HCT116 (cell line): ENCODE results near the gene BRDT. TPM values are rescaled to one million over a fixed set of nuclear protein-coding genes. Genes with fewer than 3 reads are reported as not detected.

Source experiments
- ATAC-seq: fragments of 200-7000 bp; cut with Tn5 transposase; 2 replicates; pipeline ENCODE4 v1.9.1; 2020; ENCODE audit warnings: mild to moderate bottlenecking, moderate library complexity
- BruUV-seq: library from RNA; stranded (reverse); fragments of 400-500 nt; replicated peaks from 2 replicates; lab custom pipeline; 2021; lab: Mats Ljungman, UMichigan
- CTCF ChIA-PET: fragments of 300-600 bp; sonication (Branson Sonifier 250); formaldehyde crosslinking; loops from one replicate; lab custom pipeline; 2021; ENCODE audit warnings: antibody characterized with exemption; lab: Charles Lee
- POLR2A ChIA-PET: fragments of 300-600, 350-600 bp; sonication (Branson Sonifier 250); formaldehyde crosslinking; loops from one replicate; lab custom pipeline; 2021; ENCODE audit warnings: antibody characterized with exemption; lab: Charles Lee
- RAD21 ChIA-PET, 2 experiments: fragments of 300-600 bp; sonication (Branson Sonifier 250); formaldehyde crosslinking; loops; one replicate each; lab custom pipeline; 2023; ENCODE audit warnings: low total read pairs in 2 of 2; ENCODE audit not compliant: uncharacterized antibody in 2 of 2, unreplicated experiment in 2 of 2, low non-redundant PET in 1 of 2; lab: Charles Lee
- DNase-seq: peaks from one replicate; pipeline ENCODE4 v3.0.0-alpha.2; 2010; ENCODE audit warnings: low read depth, low spot score
- H2AFZ ChIP-seq: fragments of 200-600 bp; shearing (Covaris generic), sonication (generic); 2 replicates; pipeline ENCODE4 v1.6.1; 2017; ENCODE audit warnings: low read depth, mixed run types, mixed read lengths, antibody characterized with exemption, low read length; ENCODE audit not compliant: poor library complexity, severe bottlenecking
- H3K27ac ChIP-seq: 2 replicates; pipeline ENCODE4 v1.5.1; 2012; ENCODE audit warnings: low read depth, low read length
- H3K27me3 ChIP-seq: fragments of 200-600 bp; sonication (generic); 2 replicates; pipeline ENCODE4 v1.6.1; 2016; ENCODE audit warnings: mixed run types, low read length, mixed read lengths; ENCODE audit not compliant: insufficient read depth
- H3K36me3 ChIP-seq, 2 experiments: fragments of 200-500 bp in 1 of 2; fragments of 200-600 bp in 1 of 2; sonication (Bioruptor generic) in 1 of 2; sonication (generic) in 1 of 2; 2 replicates each; pipeline versions ENCODE4 v1.5.1 to v1.6.1; 2014 to 2016; ENCODE audit warnings: low read length in 2 of 2, inconsistent platforms in 1 of 2, mixed read lengths in 1 of 2, mixed run types in 1 of 2; ENCODE audit not compliant: insufficient read depth in 2 of 2, control insufficient read depth in 1 of 2
- H3K4me1 ChIP-seq, 2 experiments: fragments of 200-600 bp in 1 of 2; sonication (generic) in 1 of 2; 2 replicates each; pipeline versions ENCODE4 v1.5.1 to v1.6.1; 2012 to 2017; ENCODE audit warnings: low read length in 2 of 2, inconsistent platforms in 1 of 2, mild to moderate bottlenecking in 1 of 2, mixed read lengths in 1 of 2, mixed run types in 1 of 2, moderate library complexity in 1 of 2; ENCODE audit not compliant: insufficient read depth in 2 of 2, control insufficient read depth in 1 of 2
- H3K4me2 ChIP-seq: fragments of 200-600 bp; sonication (generic); 2 replicates; pipeline ENCODE4 v1.6.1; 2017; ENCODE audit warnings: mixed run types, low read length, mixed read lengths
- H3K4me3 ChIP-seq, 2 experiments: fragments of 200-600 bp in 1 of 2; sonication (generic) in 1 of 2; replicated peaks in 1 of 2; 2 replicates each; pipeline ENCODE4 v1.5.1; 2011 to 2016; ENCODE audit warnings: low read length in 2 of 2, control low read depth in 1 of 2, low read depth in 1 of 2, mild to moderate bottlenecking in 1 of 2, mixed read lengths in 1 of 2, mixed run types in 1 of 2
- H3K79me2 ChIP-seq: fragments of 200-600 bp; sonication (generic); 2 replicates; pipeline ENCODE4 v1.6.1; 2017; ENCODE audit warnings: mild to moderate bottlenecking, mixed run types, low read length, moderate library complexity, mixed read lengths; ENCODE audit not compliant: insufficient read depth
- H3K9ac ChIP-seq: fragments of 200-600 bp; sonication (generic); 2 replicates; pipeline ENCODE4 v1.6.1; 2016; ENCODE audit warnings: low read length, mixed read lengths
- H3K9me2 ChIP-seq: fragments of 200-600 bp; sonication (generic), shearing (Covaris generic); 2 replicates; pipeline ENCODE4 v1.6.1; 2017; ENCODE audit warnings: mixed run types, mild to moderate bottlenecking, moderate library complexity; ENCODE audit not compliant: insufficient read depth
- H3K9me3 ChIP-seq, 2 experiments: fragments of 200-500 bp in 1 of 2; fragments of 200-600 bp in 1 of 2; sonication (Bioruptor generic) in 1 of 2; sonication (generic) in 1 of 2; 2 replicates each; pipeline ENCODE4 v1.6.1; 2014 to 2017; ENCODE audit warnings: low read length in 2 of 2, mixed read lengths in 2 of 2, inconsistent platforms in 1 of 2, low read depth in 1 of 2, mild to moderate bottlenecking in 1 of 2, mixed run types in 1 of 2, moderate library complexity in 1 of 2; ENCODE audit not compliant: control insufficient read depth in 1 of 2, insufficient read depth in 1 of 2
- H4K20me1 ChIP-seq: fragments of 200-600 bp; sonication (generic), shearing (Covaris generic); 2 replicates; pipeline ENCODE4 v1.6.1; 2017; ENCODE audit warnings: mixed run types, mild to moderate bottlenecking, moderate library complexity; ENCODE audit not compliant: insufficient read depth
- CBX3 ChIP-seq: IDR thresholded peaks from 2 replicates; pipeline ENCODE4 v1.6.1; 2012; ENCODE audit warnings: low read depth
- ELF1 ChIP-seq: IDR thresholded peaks from 2 replicates; pipeline ENCODE4 v1.6.1; 2012; ENCODE audit warnings: low read depth, borderline replicate concordance
- EZH2 ChIP-seq: fragments of 200-600 bp; sonication (generic); IDR thresholded peaks from 2 replicates; pipeline ENCODE4 v1.6.1; 2017; ENCODE audit warnings: antibody characterized with exemption, mixed run types
- EZH2phosphoT487 ChIP-seq: fragments of 200-600 bp; IDR thresholded peaks from 2 replicates; pipeline ENCODE4 v1.6.1; 2018; ENCODE audit warnings: antibody characterized with exemption, borderline replicate concordance
- FOSL1 ChIP-seq: IDR thresholded peaks from 2 replicates; pipeline ENCODE4 v1.6.1; 2012; ENCODE audit warnings: low read depth
- JUND ChIP-seq: IDR thresholded peaks from 2 replicates; pipeline ENCODE4 v1.6.1; 2012
- POLR2AphosphoS5 ChIP-seq: IDR thresholded peaks from 2 replicates; pipeline ENCODE4 v1.6.1; 2011; ENCODE audit warnings: mild to moderate bottlenecking, low read depth, low read length, moderate library complexity
- RAD21 ChIP-seq: IDR thresholded peaks from 2 replicates; pipeline ENCODE4 v1.6.1; 2012; ENCODE audit warnings: low read depth, mild to moderate bottlenecking
- REST ChIP-seq: IDR thresholded peaks from 2 replicates; pipeline ENCODE4 v1.6.1; 2012; ENCODE audit warnings: low read depth
- SP1 ChIP-seq: IDR thresholded peaks from 2 replicates; pipeline ENCODE4 v1.6.1; 2012; ENCODE audit warnings: low read depth
- SRF ChIP-seq: IDR thresholded peaks from 2 replicates; pipeline ENCODE4 v1.6.1; 2012; ENCODE audit warnings: low read depth
- YY1 ChIP-seq: IDR thresholded peaks from 2 replicates; pipeline ENCODE4 v1.6.1; 2011; ENCODE audit warnings: low read length, low read depth, moderate library complexity, mild to moderate bottlenecking; ENCODE audit not compliant: insufficient replicate concordance; ENCODE audit errors: extremely low read depth
- ZFX ChIP-seq: fragments of 450-650 bp; IDR thresholded peaks from 2 replicates; pipeline ENCODE4 v1.6.1; 2017
- intact Hi-C: fragments of 100-400 bp; cut with micrococcal nuclease; formaldehyde crosslinking; loops from 2 replicates; pipeline ENCODE4 v1.10.0; 2022
- total RNA-seq: library from RNA; stranded (reverse); gene quantifications from one replicate; pipeline ENCODE4 v1.2.1, GENCODE V29; 2021; ENCODE audit not compliant: unreplicated experiment
- TF ChIP-seq, protein P1 (sequence below): IDR thresholded peaks from 2 replicates; pipeline ENCODE4 v1.6.1; 2011; ENCODE audit warnings: mild to moderate bottlenecking, low read length, moderate library complexity; ENCODE audit not compliant: insufficient replicate concordance; ENCODE audit errors: extremely low read depth
- TF ChIP-seq, protein P2 (sequence below): IDR thresholded peaks from 2 replicates; pipeline ENCODE4 v1.6.1; 2012

Gene BRDT
- total RNA-seq, 1 experiment from 2014 or later: not detected

DNA sequence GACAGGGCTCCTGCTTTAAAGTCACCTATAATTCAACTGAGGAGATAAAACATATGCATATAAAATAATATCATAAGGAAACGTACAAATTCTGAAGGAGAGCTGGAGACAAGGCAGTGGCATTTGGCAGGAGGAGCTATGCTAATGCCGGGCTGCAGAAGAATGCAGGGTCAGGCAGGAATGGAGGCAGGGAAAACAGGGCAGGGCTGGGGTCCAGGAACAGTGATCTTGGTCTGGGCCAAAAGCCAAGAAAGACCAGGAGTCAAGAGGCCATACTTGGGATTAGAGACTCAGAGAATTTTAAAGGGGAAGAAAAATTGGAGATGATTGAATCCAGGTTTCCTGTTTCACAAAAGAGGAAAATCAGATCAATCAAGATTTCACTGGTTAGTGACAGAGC lies 20.0 kb upstream of the BRDT start:
- ChIA-PET RAD21 (no interaction called here), CTCF (interaction anchor here (1.0 to 2.3 kb wide), 5 partner anchors 362 to 429 kb away, joined by 3 to 16 read pairs (median 5); partner anchors contain the start of gene CDC7), POLR2A (no interaction called here)
- no peaks in the 10 kb centered on the region for H3K9me2 ChIP-seq
- no TSS peak for BruUV-seq
- H2AFZ ChIP-seq: no peak overlapping the region
- H3K4me2 ChIP-seq: no peak overlapping the region
- H3K27me3 ChIP-seq: no peaks in the 10 kb centered on the region
- intact Hi-C loops: loop anchor here (5.0 to 10.0 kb wide), 2 partner anchors 522 to 764 kb away; no protein-coding TSS in a partner anchor
- no peaks in the 10 kb centered on the region for H3K79me2 ChIP-seq
- DNase-seq: no peak
- H3K4me3 ChIP-seq: no peak overlapping the region
- ATAC-seq: no peak
- TF ChIP-seq ELF1: no peak
- no peak for TF ChIP-seq POLR2AphosphoS5
- no peak for TF ChIP-seq EZH2phosphoT487
- TF ChIP-seq JUND: no peak
- TF ChIP-seq, protein P1, sequence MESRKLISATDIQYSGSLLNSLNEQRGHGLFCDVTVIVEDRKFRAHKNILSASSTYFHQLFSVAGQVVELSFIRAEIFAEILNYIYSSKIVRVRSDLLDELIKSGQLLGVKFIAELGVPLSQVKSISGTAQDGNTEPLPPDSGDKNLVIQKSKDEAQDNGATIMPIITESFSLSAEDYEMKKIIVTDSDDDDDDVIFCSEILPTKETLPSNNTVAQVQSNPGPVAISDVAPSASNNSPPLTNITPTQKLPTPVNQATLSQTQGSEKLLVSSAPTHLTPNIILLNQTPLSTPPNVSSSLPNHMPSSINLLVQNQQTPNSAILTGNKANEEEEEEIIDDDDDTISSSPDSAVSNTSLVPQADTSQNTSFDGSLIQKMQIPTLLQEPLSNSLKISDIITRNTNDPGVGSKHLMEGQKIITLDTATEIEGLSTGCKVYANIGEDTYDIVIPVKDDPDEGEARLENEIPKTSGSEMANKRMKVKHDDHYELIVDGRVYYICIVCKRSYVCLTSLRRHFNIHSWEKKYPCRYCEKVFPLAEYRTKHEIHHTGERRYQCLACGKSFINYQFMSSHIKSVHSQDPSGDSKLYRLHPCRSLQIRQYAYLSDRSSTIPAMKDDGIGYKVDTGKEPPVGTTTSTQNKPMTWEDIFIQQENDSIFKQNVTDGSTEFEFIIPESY: no peak
- no peak for TF ChIP-seq ZFX
- no peak for TF ChIP-seq FOSL1
- TF ChIP-seq CBX3: no peak
- TF ChIP-seq SP1: no peak
- no peak for TF ChIP-seq RAD21
- H3K4me1 ChIP-seq: peaks cover 2 to 4% of the 10 kb centered on the region in 2 experiments; a peak in 1 of 4 replicates
- no peak overlapping the region for H3K27ac ChIP-seq
- H3K9me3 ChIP-seq: no peaks in the 10 kb centered on the region
- no peak overlapping the region for H3K9ac ChIP-seq
- no peaks in the 10 kb centered on the region for H4K20me1 ChIP-seq
- H3K36me3 ChIP-seq: no peaks in the 10 kb centered on the region

DNA sequence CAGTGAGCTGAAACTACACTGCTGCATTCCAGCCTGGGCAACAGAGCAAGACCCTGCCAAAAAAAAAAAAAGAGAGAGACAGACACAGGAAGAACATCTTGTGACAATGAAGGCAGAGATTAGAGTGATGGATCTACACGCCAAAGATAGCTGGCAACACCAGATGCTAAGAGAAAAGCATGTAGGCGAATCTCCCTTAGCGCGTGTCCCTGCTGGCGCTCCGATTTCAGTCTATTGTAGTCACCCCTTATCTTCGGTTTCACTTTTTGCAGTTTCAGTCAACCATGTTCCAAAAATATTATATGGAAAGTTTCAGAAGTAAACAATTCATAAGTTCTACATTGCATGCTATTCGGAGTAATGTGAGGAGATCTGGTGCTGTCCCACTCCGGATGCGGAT lies 11.6 kb upstream of the BRDT start:
- intact Hi-C loops: no loop called here
- CTCF ChIA-PET: no interaction called here
- H3K4me1 ChIP-seq: peaks cover 0 to 14% of the 10 kb centered on the region in 2 experiments; a peak in 2 of 4 replicates
- H3K9ac ChIP-seq: no peak overlapping the region
- DNase-seq (no peak), ATAC-seq (no peak)
- H3K27ac ChIP-seq: no peak overlapping the region
- H3K9me3 ChIP-seq: no peaks in the 10 kb centered on the region
- no TSS peak for BruUV-seq
- no peaks in the 10 kb centered on the region for H3K27me3 ChIP-seq
- no peaks in the 10 kb centered on the region for H3K79me2 ChIP-seq
- POLR2A ChIA-PET: no interaction called here
- H3K4me2 ChIP-seq: no peak overlapping the region
- no peak overlapping the region for H3K4me3 ChIP-seq
- no peaks in the 10 kb centered on the region for H3K9me2 ChIP-seq
- RAD21 ChIA-PET: no interaction called here
- H3K36me3 ChIP-seq: no peaks in the 10 kb centered on the region
- H4K20me1 ChIP-seq: no peaks in the 10 kb centered on the region
- H2AFZ ChIP-seq: no peak overlapping the region
- no peak for TF ChIP-seq FOSL1
- TF ChIP-seq EZH2: no peak
- TF ChIP-seq YY1: no peak
- TF ChIP-seq REST: no peak
- no peak for TF ChIP-seq SP1
- TF ChIP-seq POLR2AphosphoS5: no peak
- TF ChIP-seq JUND: no peak
- TF ChIP-seq, protein P2, sequence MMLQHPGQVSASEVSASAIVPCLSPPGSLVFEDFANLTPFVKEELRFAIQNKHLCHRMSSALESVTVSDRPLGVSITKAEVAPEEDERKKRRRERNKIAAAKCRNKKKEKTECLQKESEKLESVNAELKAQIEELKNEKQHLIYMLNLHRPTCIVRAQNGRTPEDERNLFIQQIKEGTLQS: no peak
- TF ChIP-seq SRF: no peak
